ENCODE results near the gene C15orf62.

Gene C15orf62

GRCh38 chr15:40769274-40770146 lies at the start of gene C15orf62:
Gene C15orf62, plus strand, starts transcription at chr15:40769980. Its CDS starts 516 bp downstream, at chr15:40770496.
- Histone ChIP-seq H3K9ac (ENCODE audit: low read depth, low read length) (no peak within 1 kb of the TSS), H3K9me3 (ENCODE audit: control insufficient read depth, insufficient read depth, low read length) (no peaks in the 10 kb centered on the region), H3K36me3 (ENCODE audit: insufficient read depth, low read length) (no peaks in the 10 kb centered on the region), H3K4me1 (ENCODE audit: insufficient read depth, low read length) (peaks cover 43% of the 10 kb centered on the region)

GRCh38 chr15:40721701-40722100 lies 48.1 kb upstream of the C15orf62 start:
- H3K9me3 ChIP-seq (ENCODE audit: control insufficient read depth, insufficient read depth, low read length), result no peaks in the 10 kb centered on the region
- H3K36me3 ChIP-seq (ENCODE audit: insufficient read depth, low read length), result no peaks in the 10 kb centered on the region; the same call in 1 of the 2 replicates
- H3K4me1 ChIP-seq (ENCODE audit: insufficient read depth, low read length), result no peaks in the 10 kb centered on the region
- H3K9ac ChIP-seq (ENCODE audit: low read depth, low read length), result no peak overlapping the region

- no peak overlapping the region for H3K9ac ChIP-seq (ENCODE audit: low read depth, low read length)
- no peaks in the 10 kb centered on the region for H3K9me3 ChIP-seq (ENCODE audit: control insufficient read depth, insufficient read depth, low read length)
- no peaks in the 10 kb centered on the region for H3K4me1 ChIP-seq (ENCODE audit: insufficient read depth, low read length)
- H3K36me3 ChIP-seq (ENCODE audit: insufficient read depth, low read length), result no peaks in the 10 kb centered on the region; the same call in 1 of the 2 replicates
Observed at GRCh38 chr15:40722354-40722753, 47.4 kb upstream of the C15orf62 start.

GRCh38 chr15:40722934-40723333 lies 46.8 kb upstream of the C15orf62 start:
- Histone ChIP-seq H3K9ac (ENCODE audit: low read depth, low read length) (no peak overlapping the region), H3K36me3 (ENCODE audit: insufficient read depth, low read length) (no peaks in the 10 kb centered on the region; the same call in 1 of the 2 replicates), H3K9me3 (ENCODE audit: control insufficient read depth, insufficient read depth, low read length) (no peaks in the 10 kb centered on the region), H3K4me1 (ENCODE audit: insufficient read depth, low read length) (no peaks in the 10 kb centered on the region)

- no peaks in the 10 kb centered on the region; the same call in 1 of the 2 replicates for H3K36me3 ChIP-seq (ENCODE audit: insufficient read depth, low read length)
- no peaks in the 10 kb centered on the region for H3K4me1 ChIP-seq (ENCODE audit: insufficient read depth, low read length)
- no peak overlapping the region for H3K9ac ChIP-seq (ENCODE audit: low read depth, low read length)
- H3K9me3 ChIP-seq (ENCODE audit: control insufficient read depth, insufficient read depth, low read length), result no peaks in the 10 kb centered on the region
Observed at GRCh38 chr15:40723919-40724318, 45.9 kb upstream of the C15orf62 start.

- Histone ChIP-seq H3K4me1 (ENCODE audit: insufficient read depth, low read length) (no peaks in the 10 kb centered on the region; the same call in 1 of the 2 replicates), H3K9ac (ENCODE audit: low read depth, low read length) (no peak overlapping the region), H3K9me3 (ENCODE audit: control insufficient read depth, insufficient read depth, low read length) (no peaks in the 10 kb centered on the region), H3K36me3 (ENCODE audit: insufficient read depth, low read length) (peaks cover 22% of the 10 kb centered on the region)
Observed at GRCh38 chr15:40731034-40731433, 38.7 kb upstream of the C15orf62 start.

- no peaks in the 10 kb centered on the region for H3K9me3 ChIP-seq (ENCODE audit: control insufficient read depth, insufficient read depth, low read length)
- peaks cover 23% of the 10 kb centered on the region for H3K4me1 ChIP-seq (ENCODE audit: insufficient read depth, low read length)
- H3K36me3 ChIP-seq (ENCODE audit: insufficient read depth, low read length), result peaks cover 8% of the 10 kb centered on the region
- H3K9ac ChIP-seq (ENCODE audit: low read depth, low read length), result no peak overlapping the region
Observed at GRCh38 chr15:40736575-40736974, 33.2 kb upstream of the C15orf62 start.

GRCh38 chr15:40737048-40737447 lies 32.7 kb upstream of the C15orf62 start:
- Histone ChIP-seq H3K36me3 (ENCODE audit: insufficient read depth, low read length) (peaks cover 8% of the 10 kb centered on the region), H3K9me3 (ENCODE audit: control insufficient read depth, insufficient read depth, low read length) (no peaks in the 10 kb centered on the region), H3K9ac (ENCODE audit: low read depth, low read length) (no peak overlapping the region), H3K4me1 (ENCODE audit: insufficient read depth, low read length) (peaks cover 23% of the 10 kb centered on the region)

GRCh38 chr15:40739047-40739446 lies 30.7 kb upstream of the C15orf62 start:
- H3K9ac ChIP-seq (ENCODE audit: low read depth, low read length), result no peak overlapping the region
- peaks cover 23% of the 10 kb centered on the region for H3K4me1 ChIP-seq (ENCODE audit: insufficient read depth, low read length)
- H3K36me3 ChIP-seq (ENCODE audit: insufficient read depth, low read length), result peaks cover 11% of the 10 kb centered on the region

GRCh38 chr15:40739854-40740253 lies 29.9 kb upstream of the C15orf62 start:
- H3K9ac ChIP-seq (ENCODE audit: low read depth, low read length), result no peak overlapping the region
- peaks cover 11% of the 10 kb centered on the region for H3K36me3 ChIP-seq (ENCODE audit: insufficient read depth, low read length)
- H3K4me1 ChIP-seq (ENCODE audit: insufficient read depth, low read length), result peaks cover 23% of the 10 kb centered on the region
- no peaks in the 10 kb centered on the region for H3K9me3 ChIP-seq (ENCODE audit: control insufficient read depth, insufficient read depth, low read length)

More at GRCh38 chr15:40739047-40739446, 30.7 kb upstream of the C15orf62 start:
- no peaks in the 10 kb centered on the region for H3K9me3 ChIP-seq (ENCODE audit: control insufficient read depth, insufficient read depth, low read length)

- H3K9me3 ChIP-seq (ENCODE audit: control insufficient read depth, insufficient read depth, low read length), result no peaks in the 10 kb centered on the region
- H3K36me3 ChIP-seq (ENCODE audit: insufficient read depth, low read length), result peaks cover 11% of the 10 kb centered on the region
- H3K9ac ChIP-seq (ENCODE audit: low read depth, low read length), result no peak overlapping the region
- H3K4me1 ChIP-seq (ENCODE audit: insufficient read depth, low read length), result peaks cover 16% of the 10 kb centered on the region
Observed at GRCh38 chr15:40743485-40743901, 26.3 kb upstream of the C15orf62 start.

GRCh38 chr15:40743921-40744814 lies 25.6 kb upstream of the C15orf62 start:
- Histone ChIP-seq H3K36me3 (ENCODE audit: insufficient read depth, low read length) (peaks cover 11% of the 10 kb centered on the region), H3K9me3 (ENCODE audit: control insufficient read depth, insufficient read depth, low read length) (no peaks in the 10 kb centered on the region), H3K4me1 (ENCODE audit: insufficient read depth, low read length) (peaks cover 10% of the 10 kb centered on the region), H3K9ac (ENCODE audit: low read depth, low read length) (no peak overlapping the region)

GRCh38 chr15:40744815-40745152 lies 25.0 kb upstream of the C15orf62 start:
- Histone ChIP-seq H3K36me3 (ENCODE audit: insufficient read depth, low read length) (peaks cover 8% of the 10 kb centered on the region), H3K9me3 (ENCODE audit: control insufficient read depth, insufficient read depth, low read length) (no peaks in the 10 kb centered on the region), H3K4me1 (ENCODE audit: insufficient read depth, low read length) (peaks cover 4% of the 10 kb centered on the region), H3K9ac (ENCODE audit: low read depth, low read length) (no peak overlapping the region)

- peaks cover 8% of the 10 kb centered on the region for H3K36me3 ChIP-seq (ENCODE audit: insufficient read depth, low read length)
- no peaks in the 10 kb centered on the region for H3K9me3 ChIP-seq (ENCODE audit: control insufficient read depth, insufficient read depth, low read length)
- H3K9ac ChIP-seq (ENCODE audit: low read depth, low read length), result no peak overlapping the region
- H3K4me1 ChIP-seq (ENCODE audit: insufficient read depth, low read length), result no peaks in the 10 kb centered on the region
Observed at GRCh38 chr15:40746916-40747418, 22.8 kb upstream of the C15orf62 start.
